ENCODE measurements around the gene DRC3.
"Not testable (repeated sequence)": the region's sequence is repeated elsewhere in the genome, so short reads cannot be mapped to it uniquely, and the experiment has no call there.

Gene DRC3

DNA sequence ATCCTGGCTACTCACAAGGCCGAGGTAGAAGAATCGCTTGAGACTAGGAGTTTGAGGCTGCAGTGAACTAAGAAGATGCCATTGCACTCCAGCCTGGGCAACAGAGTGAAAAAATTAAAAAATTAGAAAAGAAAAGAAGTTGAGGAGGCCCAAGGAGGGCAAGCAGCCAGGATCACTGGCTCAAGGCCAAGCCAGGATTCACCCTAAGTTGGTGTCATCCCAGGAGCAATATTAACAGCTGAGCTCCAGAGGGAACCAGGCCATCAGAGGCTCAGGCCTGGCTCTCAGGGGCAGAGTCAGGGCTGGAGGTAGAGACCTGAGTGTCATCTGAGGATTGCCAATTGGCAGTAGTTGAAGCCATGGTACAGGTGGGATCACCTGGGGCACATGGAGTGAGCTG, 20.7 kb downstream of the DRC3 start:
- no peak for DNase-seq (ENCODE audit: low read depth in 2 of 2, low spot score in 1 of 2)

DNA sequence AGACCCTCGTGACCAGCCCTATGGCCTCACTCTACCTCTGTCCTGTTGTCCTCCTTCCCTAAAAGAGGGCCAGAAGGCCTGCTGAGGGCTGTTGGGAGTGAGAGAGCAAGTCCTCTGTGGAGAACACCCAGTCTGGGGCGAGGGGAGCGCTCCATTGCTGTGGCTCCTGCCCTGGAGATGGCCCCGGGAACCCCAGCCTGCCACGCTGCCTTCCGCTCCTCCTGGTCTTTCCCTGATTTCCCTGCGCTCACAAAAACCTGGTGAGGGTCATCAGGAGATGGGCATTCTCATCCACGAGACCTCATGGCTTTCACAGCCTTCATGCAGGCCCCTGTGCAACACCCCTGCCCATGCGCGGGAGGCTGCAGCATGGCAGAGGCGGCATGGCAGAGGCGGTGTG, 21.2 kb downstream of the DRC3 start:
- no peak for DNase-seq (ENCODE audit: low read depth in 2 of 2, low spot score in 1 of 2)

DNA sequence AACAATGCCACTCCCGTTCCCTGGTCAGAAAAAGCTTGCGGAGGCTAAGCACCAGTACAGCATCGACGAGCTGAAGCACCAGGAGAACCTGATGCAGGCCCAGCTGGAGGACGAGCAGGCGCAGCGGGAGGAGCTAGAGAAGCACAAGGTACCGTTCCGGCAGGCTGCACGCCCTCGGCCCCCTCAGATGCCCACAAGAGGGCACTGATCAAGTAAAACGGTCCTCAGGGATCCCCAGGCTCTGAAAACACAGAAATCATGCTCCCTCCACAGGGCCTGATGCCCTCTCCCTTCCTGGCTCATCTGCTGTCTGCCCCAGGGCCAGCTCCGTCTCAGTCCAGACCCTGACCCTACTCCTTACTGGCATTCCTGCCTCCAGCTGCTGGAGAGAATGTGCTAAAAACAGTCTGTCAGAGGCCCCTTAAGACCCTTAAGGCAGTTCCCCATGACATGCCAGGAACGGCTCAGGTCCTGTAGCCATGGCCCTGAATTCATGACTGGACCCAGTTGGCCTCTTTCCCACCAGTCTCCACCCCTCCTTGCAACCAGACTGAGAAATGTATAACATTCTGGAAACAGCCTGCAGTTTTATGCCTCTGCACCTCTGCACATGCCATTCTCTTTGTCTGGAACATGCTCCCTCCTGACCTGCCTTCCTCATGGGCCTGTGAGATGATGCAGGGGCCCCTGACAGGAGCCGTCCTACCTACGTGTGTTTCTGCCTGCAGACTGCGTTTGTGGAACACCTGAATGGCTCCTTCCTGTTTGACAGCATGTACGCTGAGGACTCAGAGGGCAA, 21.8 kb downstream of the DRC3 start:
- DNase-seq (ENCODE audit: low read depth in 2 of 2, low spot score in 1 of 2): no peak

DNA sequence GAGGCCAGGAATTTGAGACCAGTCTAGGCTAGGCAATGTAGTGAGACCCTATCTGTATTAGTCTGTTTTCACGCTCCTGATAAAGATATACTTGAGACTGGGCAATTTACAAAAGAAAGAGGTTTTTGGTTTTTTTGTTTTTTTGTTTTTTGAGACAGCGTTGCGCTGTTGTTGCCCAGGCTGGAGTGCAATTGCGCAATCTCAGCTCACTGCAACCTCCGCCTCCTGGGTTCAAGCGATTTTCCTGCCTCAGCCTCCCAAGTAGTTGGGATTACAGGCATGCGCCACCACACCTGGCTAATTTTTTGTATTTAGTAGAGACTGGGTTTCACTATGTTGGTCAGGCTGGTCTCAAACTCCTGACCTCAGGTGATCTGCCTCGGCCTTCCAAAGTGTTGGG, 23.2 kb downstream of the DRC3 start:
- DNase-seq (ENCODE audit: low read depth in 2 of 2, low spot score in 1 of 2): not testable (repeated sequence)

DNA sequence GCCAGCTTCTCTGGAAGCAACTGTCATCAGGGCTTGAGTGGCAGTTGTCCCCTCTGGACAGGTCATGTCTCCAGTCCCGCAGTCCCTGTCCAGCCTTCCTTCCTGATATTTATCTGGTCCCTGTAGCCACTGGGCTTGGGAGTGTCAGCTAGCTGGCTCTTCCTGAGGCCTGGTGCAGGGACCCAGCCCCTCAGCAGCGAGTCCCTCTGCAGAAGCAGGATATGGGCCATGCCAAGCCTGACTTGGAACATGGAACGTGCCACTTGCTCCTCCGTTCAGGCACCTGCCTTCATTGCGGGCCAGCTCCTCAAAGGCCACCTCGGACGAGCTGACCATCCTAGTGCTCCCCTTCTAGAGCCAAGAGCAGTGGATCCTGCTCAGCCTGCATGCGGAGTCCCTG, 26.3 kb downstream of the DRC3 start:
- DNase-seq (ENCODE audit: low read depth in 2 of 2, low spot score in 1 of 2): no peak

DNA sequence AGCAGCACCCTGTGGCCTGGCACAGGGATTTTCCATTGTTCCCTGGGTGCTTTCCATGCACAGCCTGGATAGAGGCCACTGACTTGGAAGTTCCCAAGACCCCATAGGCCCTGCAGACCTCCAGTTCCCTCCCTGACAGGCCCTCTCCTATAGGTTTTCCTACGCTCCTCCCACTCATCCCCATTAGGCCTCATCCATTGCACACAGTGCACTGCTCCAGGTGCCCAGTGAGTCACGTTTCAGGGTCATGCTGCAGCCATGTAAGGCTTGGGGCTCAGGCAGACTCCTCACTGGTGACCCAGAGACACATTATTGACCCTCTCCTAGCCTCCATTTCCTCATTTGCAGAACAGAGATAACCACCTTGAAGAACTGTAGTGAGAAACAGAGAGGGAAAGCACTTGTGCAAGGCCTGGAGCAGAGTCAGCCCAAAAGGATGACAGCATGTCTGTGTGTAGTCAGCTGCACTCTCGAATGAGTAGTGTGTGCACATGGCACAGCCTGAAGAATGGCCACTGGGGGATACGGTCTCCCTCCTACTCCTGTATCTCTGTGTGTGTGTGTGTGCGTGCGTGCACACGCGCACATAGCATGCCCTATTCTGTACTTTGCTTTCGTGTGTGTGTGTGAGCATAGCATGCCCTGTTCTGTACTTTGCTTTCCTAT, 26.8 kb downstream of the DRC3 start:
- DNase-seq (ENCODE audit: low read depth in 2 of 2, low spot score in 1 of 2): no peak

DNA sequence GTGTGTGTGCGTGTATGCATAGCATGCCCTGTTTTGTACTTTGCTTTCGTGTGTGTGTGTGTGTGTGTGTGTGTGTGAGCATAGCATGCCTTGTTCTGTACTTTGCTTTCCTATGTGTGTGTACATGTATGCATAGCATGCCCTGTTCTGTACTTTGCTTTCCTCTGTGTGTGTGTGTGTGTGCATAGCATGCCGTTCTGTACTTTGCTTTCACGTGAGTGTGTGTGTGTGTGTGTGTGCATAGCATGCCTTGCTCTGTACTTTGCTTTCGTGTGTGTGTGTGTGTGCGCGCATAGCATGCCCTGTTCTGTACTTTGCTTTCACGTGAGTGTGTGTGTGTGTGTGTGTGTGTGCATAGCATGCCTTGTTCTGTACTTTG, 27.4 kb downstream of the DRC3 start:
- DNase-seq (ENCODE audit: low read depth in 2 of 2, low spot score in 1 of 2): no peak

DNA sequence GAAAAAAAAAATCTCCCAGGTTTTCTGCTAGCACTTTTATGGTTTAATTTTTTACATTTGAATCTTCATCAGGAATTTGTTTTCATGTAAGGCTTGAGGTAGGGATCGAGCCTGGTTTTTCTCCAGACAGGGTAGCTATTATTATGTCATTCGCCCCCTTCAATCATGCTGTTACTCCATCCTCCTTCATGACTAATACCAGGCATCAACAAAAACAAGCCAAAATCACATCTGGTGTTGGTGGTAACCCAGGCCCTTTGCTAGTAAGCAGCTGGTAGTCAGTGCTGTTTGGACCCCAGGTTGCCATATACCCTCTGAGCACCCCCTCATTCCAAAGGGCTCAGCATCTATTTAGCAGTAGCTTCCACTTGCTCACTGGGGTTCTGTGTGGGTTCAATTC, 29.5 kb downstream of the DRC3 start:
- no peak for DNase-seq (ENCODE audit: low read depth in 2 of 2, low spot score in 1 of 2)

DNA sequence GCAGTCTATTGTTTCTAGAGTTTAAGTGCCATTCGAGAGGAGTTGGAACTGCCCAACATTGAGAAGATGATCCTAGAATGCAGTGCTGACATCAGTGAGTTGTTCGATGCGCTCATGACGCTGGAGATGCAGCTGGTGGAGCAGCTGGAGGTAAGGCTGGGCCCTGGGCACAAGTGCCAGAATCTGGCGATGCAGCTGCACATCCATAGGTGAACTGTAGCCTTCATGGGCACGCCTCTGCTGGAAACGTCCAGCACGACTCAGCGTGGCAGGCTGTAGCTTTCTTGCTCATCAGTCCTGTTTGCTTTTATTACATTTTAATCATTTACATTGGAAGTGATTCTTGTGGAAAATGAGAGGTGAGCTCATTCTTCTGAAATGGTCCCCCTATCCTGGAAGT, 31.7 kb downstream of the DRC3 start:
- no peak for DNase-seq (ENCODE audit: low read depth in 2 of 2, low spot score in 1 of 2)

DNA sequence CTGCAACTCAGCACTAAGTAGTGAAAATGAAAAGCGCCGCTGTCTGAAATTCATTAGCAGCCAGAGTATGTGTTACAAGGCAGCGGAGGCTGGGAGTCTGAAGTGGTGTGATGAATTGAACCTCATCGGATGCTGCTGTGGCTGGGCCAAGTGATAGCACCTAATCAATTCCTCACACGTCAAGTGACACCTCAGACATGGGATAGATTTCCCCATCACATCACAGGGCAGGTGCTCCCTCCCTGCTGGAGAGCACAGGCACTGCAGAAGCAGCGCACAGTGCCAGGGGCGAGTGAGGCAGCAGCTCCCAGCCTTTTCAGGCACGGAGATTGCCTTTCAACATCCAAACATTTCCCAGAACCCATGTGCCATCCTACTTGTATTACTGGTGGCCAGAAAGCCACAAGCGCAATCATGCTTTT, 32.2 kb downstream of the DRC3 start:
- no peak for DNase-seq (ENCODE audit: low read depth in 2 of 2, low spot score in 1 of 2)

DNA sequence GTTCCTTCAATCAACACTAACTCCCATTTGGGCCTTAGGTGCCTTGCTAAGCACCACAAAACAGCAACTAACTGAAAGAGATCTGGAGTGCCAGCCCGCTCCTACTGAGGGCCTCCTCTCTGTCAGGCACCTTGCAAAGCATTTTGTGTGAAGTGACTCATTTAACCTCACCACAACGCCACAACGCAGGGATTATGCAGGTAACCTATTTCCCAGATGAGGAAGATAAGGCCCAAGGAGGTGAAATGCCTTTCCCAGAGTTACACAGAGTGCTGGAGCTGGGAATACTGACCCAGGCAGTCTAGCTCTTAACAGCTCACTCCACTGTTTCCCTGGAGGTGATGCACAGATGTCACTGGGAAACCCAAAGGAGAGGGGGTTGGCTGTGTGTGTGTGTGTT, 32.8 kb downstream of the DRC3 start:
- DNase-seq (ENCODE audit: low read depth in 2 of 2, low spot score in 1 of 2): no peak

DNA sequence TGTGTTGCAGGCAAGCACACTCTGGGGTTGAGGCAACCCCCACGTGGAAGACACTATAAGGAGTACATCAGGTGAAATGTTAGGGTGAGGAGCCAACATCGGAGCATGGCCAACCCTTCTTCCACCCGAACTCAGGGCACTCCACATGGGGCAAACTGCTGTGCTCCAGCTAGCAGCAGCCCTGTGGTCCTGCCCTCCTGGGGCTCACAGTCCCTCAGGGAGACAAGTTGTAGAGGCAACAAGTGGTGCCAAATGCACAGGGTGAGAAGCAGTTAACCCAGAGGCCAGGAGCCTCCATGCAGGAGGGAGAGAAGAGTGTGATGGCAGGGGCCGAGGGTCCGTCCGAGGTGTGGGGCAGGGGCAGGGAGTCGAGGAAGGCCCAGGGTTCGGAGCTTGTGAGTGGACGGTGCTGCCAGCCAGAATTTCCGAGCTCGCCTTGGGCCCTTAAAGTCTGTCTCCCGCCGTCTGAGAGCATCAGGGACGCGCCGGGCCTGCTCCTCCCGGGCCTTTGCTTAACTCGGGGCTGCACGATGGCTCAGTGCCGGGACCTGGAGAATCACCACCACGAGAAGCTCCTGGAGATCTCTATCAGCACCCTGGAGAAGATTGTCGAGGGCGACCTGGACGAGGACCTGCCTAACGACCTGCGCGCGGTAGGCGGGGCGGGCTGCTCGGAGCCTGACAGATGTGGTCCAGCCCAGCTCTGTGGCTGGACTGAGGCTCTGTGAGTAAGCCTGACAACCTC, 34.0 kb downstream of the DRC3 start:
- DNase-seq (ENCODE audit: low read depth in 2 of 2, low spot score in 1 of 2): no peak

DNA sequence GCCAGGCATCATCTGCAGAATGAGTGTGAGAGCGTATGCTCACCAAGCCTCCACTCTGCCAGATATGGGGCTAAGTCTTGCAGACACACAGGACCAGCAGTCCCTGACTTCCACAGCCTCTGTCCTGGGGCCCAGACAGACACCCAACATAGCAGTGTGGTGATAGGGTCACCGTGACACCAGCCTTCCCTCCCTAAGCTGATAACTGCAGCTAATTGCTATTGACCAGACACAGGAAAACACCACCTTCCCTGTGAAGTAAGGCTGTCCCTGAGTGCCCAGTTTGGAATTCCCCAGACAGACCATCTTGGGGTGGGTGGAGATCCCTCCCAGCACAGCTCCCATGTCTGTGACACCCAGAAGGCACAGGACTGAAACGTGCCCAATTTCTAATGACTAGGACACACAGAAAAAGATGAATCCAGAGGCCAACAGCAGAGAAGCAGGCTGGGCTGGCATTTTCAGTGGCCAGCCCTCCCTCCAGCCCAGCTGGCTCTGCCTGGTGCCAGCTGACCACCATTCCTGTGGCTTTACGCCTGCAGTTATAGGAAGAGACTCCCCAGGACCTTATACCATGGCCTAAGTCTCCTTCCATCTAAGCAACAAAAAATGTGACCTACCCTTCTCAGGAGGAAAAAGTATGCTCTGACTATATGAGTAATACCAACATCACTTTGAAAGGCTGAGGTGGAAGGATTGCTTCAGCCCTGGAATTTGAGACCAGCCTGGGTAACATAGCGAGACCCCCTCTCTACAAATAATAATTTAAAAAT, 36.0 kb downstream of the DRC3 start:
- no peak for DNase-seq (ENCODE audit: low read depth in 2 of 2, low spot score in 1 of 2)

DNA sequence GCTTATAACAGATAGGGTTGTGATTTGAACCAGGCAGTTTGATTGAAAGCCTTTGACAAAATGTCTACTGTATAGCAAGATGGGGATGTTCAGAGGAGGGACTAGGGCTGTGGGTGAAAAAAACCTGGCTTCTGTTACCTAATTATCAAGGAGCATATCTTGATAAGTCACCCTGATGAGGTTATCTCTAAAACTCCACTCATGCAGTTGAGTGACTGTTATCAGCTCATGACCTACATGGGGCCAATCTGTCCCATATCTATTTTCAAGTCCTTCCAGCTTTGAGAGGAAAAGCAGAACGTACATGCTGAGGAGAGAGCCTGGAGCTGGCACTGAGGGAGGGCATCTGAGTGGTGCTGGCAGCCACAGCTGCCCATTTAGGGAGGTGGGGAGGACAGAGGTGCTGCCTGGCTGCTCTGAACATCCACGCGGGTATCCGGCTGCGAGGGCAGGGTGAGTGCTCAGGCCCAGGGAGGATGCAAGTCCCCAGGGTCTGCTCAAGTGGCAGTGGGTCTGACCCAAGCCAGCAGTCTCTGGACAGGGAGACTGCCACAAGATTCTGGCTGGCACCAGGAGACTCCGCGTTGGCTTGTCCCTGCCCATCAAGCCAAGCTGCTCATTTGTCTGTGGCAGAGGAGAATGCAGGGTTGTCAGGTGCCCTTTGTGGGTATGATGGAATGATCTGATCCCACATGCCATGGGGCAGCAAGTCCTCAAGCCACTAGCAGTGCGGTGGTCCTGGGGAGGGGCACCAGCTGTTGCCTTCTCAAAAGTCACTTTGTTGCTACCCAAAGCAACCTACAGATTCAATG, 37.2 kb downstream of the DRC3 start:
- DNase-seq (ENCODE audit: low read depth in 2 of 2, low spot score in 1 of 2): no peak

DNA sequence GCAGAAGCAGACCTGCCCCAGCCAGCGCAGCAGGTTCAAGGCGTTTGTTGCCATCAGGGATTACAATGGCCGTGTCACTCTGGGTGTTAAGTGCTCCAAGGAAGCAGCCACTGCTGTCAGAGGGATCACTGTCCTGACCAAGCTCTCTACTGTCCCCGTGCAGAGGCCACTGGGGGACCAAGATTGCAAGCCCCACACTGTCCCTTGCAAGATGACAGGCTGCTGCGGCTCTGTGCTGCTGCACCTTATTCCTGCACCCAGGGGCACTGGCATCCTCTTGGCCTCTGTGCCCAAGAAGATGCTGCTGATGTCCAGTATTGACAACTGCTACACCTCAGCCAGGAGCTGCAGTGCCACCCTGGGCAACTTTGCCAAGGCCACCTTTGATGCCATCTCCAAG, 38.6 kb downstream of the DRC3 start:
- DNase-seq (ENCODE audit: low read depth in 2 of 2, low spot score in 1 of 2): no peak

DNA sequence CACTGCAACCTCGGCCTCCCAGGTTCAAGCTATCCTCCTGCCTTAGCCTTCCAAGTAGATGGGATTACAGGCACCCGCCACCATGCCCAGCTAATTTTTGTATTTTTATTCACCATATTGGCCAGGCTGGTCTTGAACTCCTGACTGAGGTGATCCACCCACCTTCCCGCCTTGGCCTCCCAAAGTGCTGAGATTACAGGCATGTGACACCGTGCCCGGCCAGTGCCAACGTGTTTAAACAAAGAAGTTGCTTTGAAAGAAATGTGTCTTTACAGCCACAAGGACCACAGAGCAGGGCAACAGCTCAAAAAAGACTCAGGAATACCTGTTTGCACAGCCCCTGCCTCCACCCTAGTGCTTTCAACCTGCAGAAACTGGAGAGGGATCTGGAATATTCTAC, 41.3 kb downstream of the DRC3 start:
- DNase-seq (ENCODE audit: low read depth in 2 of 2, low spot score in 1 of 2): no peak

DNA sequence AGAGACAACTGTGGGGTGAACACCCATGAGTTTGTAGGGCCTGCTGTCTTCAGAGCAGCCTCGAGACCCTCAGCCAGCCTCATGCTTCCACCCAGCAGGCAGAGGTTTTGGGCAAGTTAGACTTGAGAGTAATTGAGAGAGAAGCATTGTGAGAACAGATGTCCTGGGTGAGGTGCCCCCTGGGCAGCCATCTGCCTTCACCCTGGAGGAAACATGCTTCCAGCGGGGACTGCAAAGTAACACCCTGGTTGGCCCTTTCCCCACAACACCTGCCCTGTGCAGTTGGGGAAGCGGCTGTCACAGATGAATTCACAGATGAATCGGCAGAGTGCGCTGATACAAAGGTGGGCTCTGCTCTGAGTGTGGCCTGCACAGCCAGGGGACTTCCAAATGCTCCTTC, 42.9 kb downstream of the DRC3 start:
- DNase-seq (ENCODE audit: low read depth in 2 of 2, low spot score in 1 of 2): no peak

DNA sequence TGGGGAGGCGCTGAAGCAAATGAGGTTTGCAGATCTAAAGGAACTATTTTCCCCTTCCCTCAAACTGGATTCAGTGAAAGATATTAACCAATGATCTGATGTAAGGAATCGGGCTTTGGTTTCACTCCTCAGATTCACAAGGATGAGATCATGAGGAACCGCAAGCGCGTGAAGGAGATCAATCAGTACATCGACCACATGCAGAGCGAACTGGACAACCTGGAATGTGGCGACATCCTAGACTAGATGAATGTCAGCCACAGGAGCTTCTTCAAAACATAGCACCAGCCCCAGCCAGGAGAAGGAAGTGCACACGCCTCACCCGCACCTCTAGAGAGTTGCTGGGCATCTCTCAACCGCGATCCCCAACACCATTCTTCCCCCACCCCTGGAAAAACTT, 43.8 kb downstream of the DRC3 start:
- no peak for DNase-seq (ENCODE audit: low read depth in 2 of 2, low spot score in 1 of 2)

DNA sequence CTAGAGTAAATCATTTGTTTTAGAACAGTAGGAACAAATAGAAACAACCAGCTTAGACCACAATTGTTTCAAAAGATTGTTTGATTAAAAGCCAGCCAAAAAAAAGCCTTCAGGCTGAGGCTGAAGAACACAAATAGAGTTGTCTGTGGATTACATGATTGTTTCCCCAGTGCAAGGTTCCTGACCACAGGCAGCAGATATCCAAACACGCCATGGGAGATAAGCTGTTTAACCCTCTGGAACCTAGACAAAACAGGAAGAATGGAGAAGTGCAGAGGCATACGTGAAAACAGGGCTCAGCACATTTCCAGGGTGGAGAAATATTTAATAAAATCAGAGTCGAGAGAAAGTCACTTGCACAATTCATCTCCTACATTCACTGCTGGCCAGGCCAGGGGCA, 45.3 kb downstream of the DRC3 start:
- DNase-seq (ENCODE audit: low read depth in 2 of 2, low spot score in 1 of 2): no peak

DNA sequence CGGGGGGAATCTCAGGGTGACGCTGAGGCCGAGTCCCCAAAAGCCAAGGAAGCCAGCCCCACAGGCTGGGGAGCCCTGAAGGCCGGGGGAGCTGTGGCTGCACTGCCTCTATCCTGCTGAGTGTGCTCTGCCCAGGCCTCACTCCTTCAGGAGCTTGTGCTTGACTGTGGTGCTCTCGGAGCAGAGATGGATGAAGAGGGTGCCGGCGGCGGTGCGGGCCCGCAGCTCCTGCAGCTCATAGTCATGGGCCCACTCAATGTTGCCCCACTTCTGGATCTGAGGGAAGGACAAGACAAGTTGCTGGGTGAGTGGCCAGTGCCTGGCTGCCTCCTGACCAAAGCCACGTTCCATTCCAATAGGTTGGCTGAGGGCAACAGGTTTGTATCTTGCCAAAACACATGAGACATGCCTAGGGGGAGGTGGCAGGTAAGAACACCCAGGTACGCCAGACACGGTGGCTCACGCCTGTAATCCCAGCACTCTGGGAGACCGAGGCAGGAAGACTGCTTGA, 45.8 kb downstream of the DRC3 start:
- no peak for DNase-seq (ENCODE audit: low read depth in 2 of 2, low spot score in 1 of 2)

DNA sequence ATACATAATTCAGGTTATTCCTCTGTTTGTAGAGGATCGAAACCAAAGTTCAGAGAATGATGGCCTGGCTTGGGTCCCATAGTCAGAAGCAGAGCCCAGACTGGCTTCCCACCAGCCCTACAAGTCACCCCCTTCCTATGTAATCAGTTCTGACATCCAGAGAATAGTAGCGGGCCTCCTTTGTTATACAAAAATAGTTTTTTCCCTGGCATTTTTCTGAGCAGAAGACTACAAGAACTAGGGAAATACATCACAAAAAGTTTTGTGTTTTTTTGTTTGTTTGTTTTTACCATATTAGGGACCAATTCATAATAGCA, 47.1 kb downstream of the DRC3 start:
- DNase-seq (ENCODE audit: low read depth in 2 of 2, low spot score in 1 of 2): no peak

All from stimulated activated CD8-positive, alpha-beta memory T cell treated with anti-CD3 and anti-CD28 coated beads, Interleukin-4, amount 100 ng/mL, for 1 hour (primary cell).